Dendritic cell treated with granulocyte-macrophage colony-stimulating factor and Interleukin-4, amounts not matched to agents 40 ng/mL and 50 ng/mL, for 4 days (primary cell): Measurements from ENCODE around the gene CCDC60.
A peak's percentile ranks its signal among the peaks of the same experiment; 100 is the strongest.

Experiments used
- H3K27ac Mint-ChIP-seq: one replicate; pipeline ENCODE4 v1.8.0; 2022; ENCODE audit warnings: mild to moderate bottlenecking, mixed read lengths
- H3K27me3 Mint-ChIP-seq: one replicate; pipeline ENCODE4 v1.8.0; 2022; ENCODE audit warnings: mild to moderate bottlenecking, mixed read lengths
- H3K36me3 Mint-ChIP-seq: one replicate; pipeline ENCODE4 v1.8.0; 2022; ENCODE audit warnings: low read depth, mixed read lengths
- H3K4me1 Mint-ChIP-seq: one replicate; pipeline ENCODE4 v1.8.0; 2022; ENCODE audit warnings: low read depth, mixed read lengths
- H3K4me3 Mint-ChIP-seq: one replicate; pipeline ENCODE4 v1.8.0; 2022; ENCODE audit warnings: mild to moderate bottlenecking, moderate library complexity, mixed read lengths
- H3K9me3 Mint-ChIP-seq: one replicate; pipeline ENCODE4 v1.8.0; 2022; ENCODE audit warnings: mixed read lengths
- intact Hi-C: fragments of 100-400 bp; cut with micrococcal nuclease; formaldehyde crosslinking; loops from one replicate; pipeline ENCODE4 v1.15.0; 2022

The CCDC60 gene

GRCh38 chr12:119363037-119363436 is 28.5 kb downstream of the CCDC60 start:
- Mint-ChIP-seq H3K4me3 (no peak overlapping the region), H3K36me3 (no peaks in the 10 kb centered on the region), H3K27me3 (peaks cover 6% of the 10 kb centered on the region), H3K9me3 (no peaks in the 10 kb centered on the region), H3K4me1 (no peaks in the 10 kb centered on the region), H3K27ac (no peak overlapping the region)
- intact Hi-C loops: no loop called here

- intact Hi-C loops: no loop called here
- Mint-ChIP-seq H3K4me1 (no peaks in the 10 kb centered on the region), H3K4me3 (no peak overlapping the region), H3K36me3 (no peaks in the 10 kb centered on the region), H3K9me3 (no peaks in the 10 kb centered on the region), H3K27ac (no peak overlapping the region), H3K27me3 (peaks cover 6% of the 10 kb centered on the region)
Observed at GRCh38 chr12:119363490-119363889, 29.0 kb downstream of the CCDC60 start.

- intact Hi-C loops: no loop called here
- H3K27me3 Mint-ChIP-seq: peaks cover 6% of the 10 kb centered on the region
- H3K4me1 Mint-ChIP-seq: no peaks in the 10 kb centered on the region
- H3K4me3 Mint-ChIP-seq: no peak overlapping the region
- H3K27ac Mint-ChIP-seq: no peak overlapping the region
- H3K9me3 Mint-ChIP-seq: no peaks in the 10 kb centered on the region
- H3K36me3 Mint-ChIP-seq: no peaks in the 10 kb centered on the region
Observed at GRCh38 chr12:119365451-119365850, 30.9 kb downstream of the CCDC60 start.

- H3K4me1 Mint-ChIP-seq: no peaks in the 10 kb centered on the region
- no peak overlapping the region for H3K27ac Mint-ChIP-seq
- no peak overlapping the region for H3K4me3 Mint-ChIP-seq
- H3K27me3 Mint-ChIP-seq: peaks cover 6% of the 10 kb centered on the region
- intact Hi-C loops: no loop called here
- H3K9me3 Mint-ChIP-seq: no peaks in the 10 kb centered on the region
- no peaks in the 10 kb centered on the region for H3K36me3 Mint-ChIP-seq
Observed at GRCh38 chr12:119366007-119366406, 31.5 kb downstream of the CCDC60 start.

GRCh38 chr12:119369161-119369560 is 34.6 kb downstream of the CCDC60 start:
- Mint-ChIP-seq H3K4me3 (no peak overlapping the region), H3K36me3 (no peaks in the 10 kb centered on the region)
- intact Hi-C loops: no loop called here

GRCh38 chr12:119369907-119370546 is 35.5 kb downstream of the CCDC60 start:
- Mint-ChIP-seq H3K9me3 (no peaks in the 10 kb centered on the region), H3K36me3 (no peaks in the 10 kb centered on the region)

More at GRCh38 chr12:119369161-119369560, 34.6 kb downstream of the CCDC60 start:
- H3K4me1 Mint-ChIP-seq: no peaks in the 10 kb centered on the region
- H3K27ac Mint-ChIP-seq: no peak overlapping the region
- H3K27me3 Mint-ChIP-seq: peaks cover 3% of the 10 kb centered on the region
- no peaks in the 10 kb centered on the region for H3K9me3 Mint-ChIP-seq

GRCh38 chr12:119372540-119372939 is 38.0 kb downstream of the CCDC60 start:
- Mint-ChIP-seq H3K4me3 (no peak overlapping the region), H3K27me3 (no peaks in the 10 kb centered on the region), H3K36me3 (no peaks in the 10 kb centered on the region), H3K4me1 (peaks cover 12% of the 10 kb centered on the region), H3K9me3 (no peaks in the 10 kb centered on the region), H3K27ac (no peak overlapping the region)
- intact Hi-C loops: no loop called here

More at GRCh38 chr12:119369907-119370546, 35.5 kb downstream of the CCDC60 start:
- Mint-ChIP-seq H3K4me1 (peaks cover under 1% of the 10 kb centered on the region), H3K27ac (no peak overlapping the region), H3K4me3 (no peak overlapping the region), H3K27me3 (peaks cover 3% of the 10 kb centered on the region)
- intact Hi-C loops: no loop called here

GRCh38 chr12:119373001-119373400 is 38.5 kb downstream of the CCDC60 start:
- Mint-ChIP-seq H3K27ac (no peak overlapping the region), H3K36me3 (no peaks in the 10 kb centered on the region), H3K4me3 (no peak overlapping the region), H3K9me3 (no peaks in the 10 kb centered on the region), H3K27me3 (no peaks in the 10 kb centered on the region), H3K4me1 (peaks cover 12% of the 10 kb centered on the region)
- intact Hi-C loops: no loop called here

GRCh38 chr12:119373666-119374065 is 39.1 kb downstream of the CCDC60 start:
- peaks cover 12% of the 10 kb centered on the region for H3K4me1 Mint-ChIP-seq
- H3K27ac Mint-ChIP-seq: no peak overlapping the region
- H3K36me3 Mint-ChIP-seq: no peaks in the 10 kb centered on the region
- no peak overlapping the region for H3K4me3 Mint-ChIP-seq
- no peaks in the 10 kb centered on the region for H3K9me3 Mint-ChIP-seq
- intact Hi-C loops: no loop called here
- no peaks in the 10 kb centered on the region for H3K27me3 Mint-ChIP-seq

GRCh38 chr12:119374635-119375034 is 40.1 kb downstream of the CCDC60 start:
- Mint-ChIP-seq H3K36me3 (no peaks in the 10 kb centered on the region), H3K4me1 (peaks cover 12% of the 10 kb centered on the region), H3K27me3 (no peaks in the 10 kb centered on the region), H3K27ac (no peak overlapping the region), H3K4me3 (no peak overlapping the region), H3K9me3 (no peaks in the 10 kb centered on the region)
- intact Hi-C loops: no loop called here

GRCh38 chr12:119375075-119375882 is 40.8 kb downstream of the CCDC60 start:
- H3K36me3 Mint-ChIP-seq: no peaks in the 10 kb centered on the region
- intact Hi-C loops: no loop called here
- no peak overlapping the region for H3K4me3 Mint-ChIP-seq
- no peaks in the 10 kb centered on the region for H3K27me3 Mint-ChIP-seq
- peak overlapping the region; percentile 79 for H3K27ac Mint-ChIP-seq
- no peaks in the 10 kb centered on the region for H3K9me3 Mint-ChIP-seq
- H3K4me1 Mint-ChIP-seq: peaks cover 12% of the 10 kb centered on the region

GRCh38 chr12:119375883-119376190 is 41.3 kb downstream of the CCDC60 start:
- H3K4me1 Mint-ChIP-seq: peaks cover 12% of the 10 kb centered on the region
- no peaks in the 10 kb centered on the region for H3K36me3 Mint-ChIP-seq
- no peaks in the 10 kb centered on the region for H3K27me3 Mint-ChIP-seq
- no peak overlapping the region for H3K4me3 Mint-ChIP-seq
- peak overlapping the region; percentile 79 for H3K27ac Mint-ChIP-seq
- no peaks in the 10 kb centered on the region for H3K9me3 Mint-ChIP-seq
- intact Hi-C loops: no loop called here

GRCh38 chr12:119378903-119379302 is 44.4 kb downstream of the CCDC60 start:
- Mint-ChIP-seq H3K9me3 (peaks cover 7% of the 10 kb centered on the region), H3K4me1 (peaks cover 12% of the 10 kb centered on the region), H3K27me3 (no peaks in the 10 kb centered on the region), H3K36me3 (no peaks in the 10 kb centered on the region), H3K27ac (no peak overlapping the region), H3K4me3 (no peak overlapping the region)
- intact Hi-C loops: no loop called here

- no peak overlapping the region for H3K4me3 Mint-ChIP-seq
- H3K27me3 Mint-ChIP-seq: no peaks in the 10 kb centered on the region
- no peak overlapping the region for H3K27ac Mint-ChIP-seq
- H3K4me1 Mint-ChIP-seq: no peaks in the 10 kb centered on the region
- intact Hi-C loops: no loop called here
- no peaks in the 10 kb centered on the region for H3K36me3 Mint-ChIP-seq
- H3K9me3 Mint-ChIP-seq: peaks cover 7% of the 10 kb centered on the region
Observed at GRCh38 chr12:119381471-119382235, 47.1 kb downstream of the CCDC60 start.
